HEK293 (cell line): Measurements from ENCODE around the gene IL12B.

Experiments
- ATF2 ChIP-seq: fragments of 450-650 bp; formaldehyde crosslinking; IDR thresholded peaks from 2 replicates; pipeline ENCODE4 v1.5.1; 2016; ENCODE audit warnings: missing biosample characterization, missing genetic modification characterization, low read depth
- CTCF ChIP-seq: fragments of 450-650 bp; formaldehyde crosslinking; IDR thresholded peaks from 2 replicates; pipeline ENCODE4 v1.5.1; 2016; ENCODE audit warnings: missing biosample characterization, missing genetic modification characterization
- PRDM10 ChIP-seq: fragments of 450-650 bp; formaldehyde crosslinking; IDR thresholded peaks from 2 replicates; pipeline ENCODE4 v1.5.1; 2016; ENCODE audit warnings: missing biosample characterization, missing genetic modification characterization
- REST ChIP-seq: fragments of 450-650 bp; formaldehyde crosslinking; IDR thresholded peaks from 2 replicates; pipeline ENCODE4 v1.5.1; 2016; ENCODE audit warnings: missing biosample characterization, missing genetic modification characterization
- ZBTB11 ChIP-seq: fragments of 450-650 bp; formaldehyde crosslinking; conservative IDR thresholded peaks from 2 replicates; pipeline ENCODE4 v1.5.1; 2016; ENCODE audit warnings: low read depth, missing biosample characterization, missing genetic modification characterization
- ZEB2 ChIP-seq: fragments of 450-650 bp; formaldehyde crosslinking; IDR thresholded peaks from 2 replicates; pipeline ENCODE4 v1.5.1; 2016; ENCODE audit warnings: missing biosample characterization, missing genetic modification characterization
- ZNF10 ChIP-seq: fragments of 450-650 bp; formaldehyde crosslinking; IDR thresholded peaks from 2 replicates; pipeline ENCODE4 v1.5.1; 2017; ENCODE audit warnings: missing biosample characterization, missing genetic modification characterization
- ZNF121 ChIP-seq: fragments of 450-650 bp; formaldehyde crosslinking; IDR thresholded peaks from 2 replicates; pipeline ENCODE4 v1.5.1; 2016; ENCODE audit warnings: missing biosample characterization, missing genetic modification characterization
- ZNF18 ChIP-seq: fragments of 450-650 bp; formaldehyde crosslinking; IDR thresholded peaks from 2 replicates; pipeline ENCODE4 v1.5.1; 2016; ENCODE audit warnings: missing biosample characterization, missing genetic modification characterization
- ZNF274 ChIP-seq, 2 experiments: fragments of 200-500 bp in 1 of 2; fragments of 450-650 bp in 1 of 2; sonication (Bioruptor generic) in 1 of 2; formaldehyde crosslinking in 1 of 2; IDR thresholded peaks; 2 replicates each; pipeline versions ENCODE4 v1.5.1 to v1.6.1; 2014 to 2016; ENCODE audit warnings: borderline replicate concordance in 1 of 2, inconsistent platforms in 1 of 2, low read length in 1 of 2, missing biosample characterization in 1 of 2, missing genetic modification characterization in 1 of 2
- ZNF362 ChIP-seq: fragments of 450-650 bp; formaldehyde crosslinking; IDR thresholded peaks from 2 replicates; pipeline ENCODE4 v1.5.1; 2016; ENCODE audit warnings: missing biosample characterization, missing genetic modification characterization
- ZNF423 ChIP-seq: fragments of 450-650 bp; formaldehyde crosslinking; IDR thresholded peaks from 2 replicates; pipeline ENCODE4 v1.5.1; 2016; ENCODE audit warnings: missing biosample characterization, missing genetic modification characterization
- ZNF626 ChIP-seq: fragments of 450-650 bp; sonication (Bioruptor Pico); formaldehyde crosslinking; IDR thresholded peaks from 2 replicates; pipeline ENCODE4 v1.5.1; 2018; ENCODE audit warnings: missing biosample characterization, missing genetic modification characterization, inconsistent platforms
- ZNF76 ChIP-seq: fragments of 450-650 bp; formaldehyde crosslinking; IDR thresholded peaks from 2 replicates; pipeline ENCODE4; 2016; ENCODE audit warnings: low read depth, missing biosample characterization, missing genetic modification characterization, borderline replicate concordance

GRCh38 chr5:159286420-159287035 is 43.8 kb downstream of the IL12B start:
- TF ChIP-seq ZNF423 (tag by site-specific recombination) (no peak), ZNF18 (tag by site-specific recombination) (no peak), ZNF274 (IDR thresholded peaks at IDR 0.05; ENCODE audit: low read length) (no peak), ZNF274 (tag by site-specific recombination; IDR thresholded peaks at IDR 0.05; ENCODE audit: borderline replicate concordance) (no peak), CTCF (tag by site-specific recombination) (no peak), ZBTB11 (no peak), ZEB2 (tag by site-specific recombination) (no peak), ZNF10 (tag by site-specific recombination) (no peak), ATF2 (no peak), ZNF626 (no peak), PRDM10 (tag by site-specific recombination) (no peak), ZNF121 (tag by site-specific recombination) (no peak), ZNF362 (no peak), REST (tag by site-specific recombination) (no peak), ZNF76 (tag by site-specific recombination) (no peak)
